ENCODE results near the gene PCOLCE2.

The PCOLCE2 gene

GRCh38 chr3:142818651-142819050, 70.2 kb downstream of the PCOLCE2 start:
- Mint-ChIP-seq H3K36me3 (no peaks in the 10 kb centered on the region), H3K27me3 (no peaks in the 10 kb centered on the region), H3K27ac (no peak overlapping the region), H3K4me1 (ENCODE audit: low read depth) (no peaks in the 10 kb centered on the region), H3K9me3 (ENCODE audit: low read depth) (no peaks in the 10 kb centered on the region), H3K4me3 (no peak overlapping the region)

DNA sequence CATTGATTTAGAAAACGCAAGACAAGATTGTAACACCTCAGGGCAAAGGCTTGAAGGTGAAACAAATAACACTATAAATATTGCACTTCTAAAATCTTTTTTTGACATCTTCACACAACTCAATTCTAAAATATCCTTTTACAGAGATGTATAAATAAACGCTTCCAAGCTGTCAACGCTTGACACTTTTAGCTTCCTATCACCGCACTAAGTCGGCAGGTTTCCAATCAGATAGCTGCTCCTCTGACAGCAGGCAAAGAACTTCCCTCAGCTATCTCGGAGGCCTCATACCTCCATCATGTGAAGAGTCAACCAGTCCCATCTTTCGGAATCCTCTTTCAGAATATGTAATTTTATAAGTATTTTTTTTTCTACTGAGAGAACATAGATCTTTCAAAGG, 71.0 kb downstream of the PCOLCE2 start:
- Mint-ChIP-seq H3K4me1 (ENCODE audit: low read depth) (no peaks in the 10 kb centered on the region), H3K27ac (no peak overlapping the region), H3K9me3 (ENCODE audit: low read depth) (no peaks in the 10 kb centered on the region), H3K27me3 (no peaks in the 10 kb centered on the region), H3K4me3 (no peak overlapping the region), H3K36me3 (no peaks in the 10 kb centered on the region)

GRCh38 chr3:142817356-142817755, 71.5 kb downstream of the PCOLCE2 start:
- Mint-ChIP-seq H3K4me3 (no peak overlapping the region), H3K4me1 (ENCODE audit: low read depth) (no peaks in the 10 kb centered on the region), H3K9me3 (ENCODE audit: low read depth) (no peaks in the 10 kb centered on the region), H3K27me3 (no peaks in the 10 kb centered on the region), H3K27ac (no peak overlapping the region), H3K36me3 (no peaks in the 10 kb centered on the region)

- Mint-ChIP-seq H3K36me3 (no peaks in the 10 kb centered on the region), H3K27me3 (no peaks in the 10 kb centered on the region), H3K4me1 (ENCODE audit: low read depth) (no peaks in the 10 kb centered on the region), H3K27ac (no peak overlapping the region), H3K4me3 (no peak overlapping the region), H3K9me3 (ENCODE audit: low read depth) (no peaks in the 10 kb centered on the region)
Measured at GRCh38 chr3:142815803-142816202, 73.1 kb downstream of the PCOLCE2 start.

GRCh38 chr3:142809259-142809658, 79.6 kb downstream of the PCOLCE2 start:
- Mint-ChIP-seq H3K9me3 (ENCODE audit: low read depth) (no peaks in the 10 kb centered on the region), H3K27ac (no peak overlapping the region)

GRCh38 chr3:142808103-142808917, 80.6 kb downstream of the PCOLCE2 start:
- Mint-ChIP-seq H3K9me3 (ENCODE audit: low read depth) (no peaks in the 10 kb centered on the region), H3K36me3 (no peaks in the 10 kb centered on the region), H3K4me1 (ENCODE audit: low read depth) (no peaks in the 10 kb centered on the region), H3K27me3 (no peaks in the 10 kb centered on the region), H3K27ac (no peak overlapping the region), H3K4me3 (no peak overlapping the region)

More at GRCh38 chr3:142809259-142809658, 79.6 kb downstream of the PCOLCE2 start:
- Mint-ChIP-seq H3K27me3 (no peaks in the 10 kb centered on the region), H3K4me1 (ENCODE audit: low read depth) (no peaks in the 10 kb centered on the region), H3K36me3 (no peaks in the 10 kb centered on the region), H3K4me3 (no peak overlapping the region)

DNA sequence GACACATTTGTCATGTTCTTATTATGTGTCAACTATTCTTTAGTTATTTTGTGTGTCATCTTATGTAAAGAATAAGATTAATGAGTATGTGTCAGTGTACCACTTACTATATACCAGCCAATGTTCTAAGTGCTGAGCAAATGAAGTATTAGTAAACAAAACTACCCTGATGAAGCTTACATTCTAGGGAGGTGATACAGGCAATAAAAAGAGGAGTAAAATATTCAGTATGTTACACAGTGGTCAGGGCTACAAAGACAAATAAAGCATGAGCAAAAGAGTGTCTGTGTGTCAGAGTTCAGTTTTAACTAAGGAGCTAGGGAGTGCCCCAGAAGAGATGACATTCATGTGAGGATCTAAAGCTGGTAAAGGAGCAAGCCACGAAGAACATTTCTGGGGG, 86.0 kb downstream of the PCOLCE2 start:
- no peak overlapping the region for H3K27ac Mint-ChIP-seq
- no peaks in the 10 kb centered on the region for H3K36me3 Mint-ChIP-seq
- H3K4me1 Mint-ChIP-seq (ENCODE audit: low read depth), result no peaks in the 10 kb centered on the region
- no peak overlapping the region for H3K4me3 Mint-ChIP-seq
- no peaks in the 10 kb centered on the region for H3K9me3 Mint-ChIP-seq (ENCODE audit: low read depth)
- H3K27me3 Mint-ChIP-seq, result no peaks in the 10 kb centered on the region

- Mint-ChIP-seq H3K27ac (no peak overlapping the region), H3K9me3 (ENCODE audit: low read depth) (no peaks in the 10 kb centered on the region), H3K36me3 (no peaks in the 10 kb centered on the region), H3K4me3 (no peak overlapping the region), H3K27me3 (no peaks in the 10 kb centered on the region), H3K4me1 (ENCODE audit: low read depth) (no peaks in the 10 kb centered on the region)
Measured at GRCh38 chr3:142801746-142802145, 87.1 kb downstream of the PCOLCE2 start.

GRCh38 chr3:142796823-142797222, 92.1 kb downstream of the PCOLCE2 start:
- H3K36me3 Mint-ChIP-seq, result peaks cover 2% of the 10 kb centered on the region
- no peak overlapping the region for H3K4me3 Mint-ChIP-seq
- H3K27ac Mint-ChIP-seq, result no peak overlapping the region
- H3K9me3 Mint-ChIP-seq (ENCODE audit: low read depth), result no peaks in the 10 kb centered on the region
- H3K4me1 Mint-ChIP-seq (ENCODE audit: low read depth), result no peaks in the 10 kb centered on the region
- no peaks in the 10 kb centered on the region for H3K27me3 Mint-ChIP-seq

DNA sequence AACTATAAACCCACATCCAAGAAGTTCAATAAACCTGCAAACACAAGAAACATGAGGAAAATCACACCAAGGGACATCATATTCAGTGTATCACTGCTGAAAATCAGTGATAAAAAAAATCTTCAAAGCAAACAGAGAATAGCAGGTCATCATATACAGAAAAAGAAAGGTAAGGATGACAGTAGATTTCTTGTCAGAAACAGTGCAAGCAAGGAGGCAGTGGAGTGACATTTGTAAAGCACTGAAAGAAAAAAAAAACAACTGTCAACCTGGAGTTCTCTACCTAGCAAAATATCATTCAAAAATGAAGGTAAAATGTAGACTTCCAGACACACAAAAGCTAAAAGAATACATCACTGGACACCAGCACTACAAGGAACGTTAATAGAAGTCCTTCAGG, 93.6 kb downstream of the PCOLCE2 start:
- H3K4me1 Mint-ChIP-seq (ENCODE audit: low read depth), result no peaks in the 10 kb centered on the region
- no peaks in the 10 kb centered on the region for H3K9me3 Mint-ChIP-seq (ENCODE audit: low read depth)
- H3K27me3 Mint-ChIP-seq, result no peaks in the 10 kb centered on the region
- H3K36me3 Mint-ChIP-seq, result peaks cover 2% of the 10 kb centered on the region
- no peak overlapping the region for H3K4me3 Mint-ChIP-seq
- no peak overlapping the region for H3K27ac Mint-ChIP-seq

DNA sequence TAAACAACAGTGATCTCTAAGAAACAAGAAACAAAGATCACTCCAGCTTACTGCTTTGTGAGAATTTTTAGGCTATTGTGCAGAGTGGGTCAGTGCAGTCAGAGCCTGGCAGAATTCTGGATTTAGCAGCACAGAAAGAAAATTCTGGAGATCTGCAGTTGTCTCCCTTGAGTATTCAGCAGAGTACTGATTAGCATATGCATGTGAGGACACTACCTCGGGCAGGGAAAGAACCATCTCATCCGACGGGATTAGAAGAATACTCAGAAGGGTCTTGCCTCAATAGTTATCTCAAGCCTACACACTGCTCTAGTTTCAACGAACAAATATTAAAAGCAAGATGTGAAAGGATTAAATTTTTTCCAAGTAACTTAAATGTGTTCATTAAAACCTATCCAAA, 94.4 kb downstream of the PCOLCE2 start:
- Mint-ChIP-seq H3K9me3 (ENCODE audit: low read depth) (no peaks in the 10 kb centered on the region), H3K27me3 (no peaks in the 10 kb centered on the region), H3K27ac (no peak overlapping the region), H3K4me1 (ENCODE audit: low read depth) (no peaks in the 10 kb centered on the region), H3K4me3 (no peak overlapping the region), H3K36me3 (peaks cover 2% of the 10 kb centered on the region)

DNA sequence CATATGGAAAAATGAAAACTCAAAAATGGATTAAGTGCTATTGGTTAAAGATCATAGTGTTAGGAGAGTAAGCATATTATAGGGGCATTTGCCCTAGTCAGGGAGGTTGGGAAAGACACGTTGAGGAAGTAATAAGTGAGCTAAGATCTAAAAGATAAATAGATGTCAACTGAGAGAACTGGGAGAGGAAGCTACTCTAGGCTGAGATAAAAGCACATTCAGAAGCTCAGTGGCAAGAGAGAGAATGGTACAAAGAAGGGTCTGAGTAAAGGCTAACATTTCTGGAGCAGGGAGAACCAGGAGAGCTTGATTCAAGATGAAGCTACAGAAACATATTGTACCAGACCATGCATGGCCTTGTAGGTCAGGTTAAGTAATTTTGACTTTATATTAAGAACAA, 101.2 kb downstream of the PCOLCE2 start:
- Mint-ChIP-seq H3K36me3 (peaks cover 9% of the 10 kb centered on the region), H3K4me3 (no peak overlapping the region), H3K27ac (no peak overlapping the region), H3K4me1 (ENCODE audit: low read depth) (no peaks in the 10 kb centered on the region), H3K27me3 (no peaks in the 10 kb centered on the region), H3K9me3 (ENCODE audit: low read depth) (peaks cover under 1% of the 10 kb centered on the region)

- H3K4me1 Mint-ChIP-seq (ENCODE audit: low read depth), result no peaks in the 10 kb centered on the region
- H3K9me3 Mint-ChIP-seq (ENCODE audit: low read depth), result peaks cover 4% of the 10 kb centered on the region
- H3K27me3 Mint-ChIP-seq, result no peaks in the 10 kb centered on the region
- H3K4me3 Mint-ChIP-seq, result no peak overlapping the region
- H3K36me3 Mint-ChIP-seq, result peaks cover 17% of the 10 kb centered on the region
- no peak overlapping the region for H3K27ac Mint-ChIP-seq
Measured at GRCh38 chr3:142785996-142786395, 102.9 kb downstream of the PCOLCE2 start.

DNA sequence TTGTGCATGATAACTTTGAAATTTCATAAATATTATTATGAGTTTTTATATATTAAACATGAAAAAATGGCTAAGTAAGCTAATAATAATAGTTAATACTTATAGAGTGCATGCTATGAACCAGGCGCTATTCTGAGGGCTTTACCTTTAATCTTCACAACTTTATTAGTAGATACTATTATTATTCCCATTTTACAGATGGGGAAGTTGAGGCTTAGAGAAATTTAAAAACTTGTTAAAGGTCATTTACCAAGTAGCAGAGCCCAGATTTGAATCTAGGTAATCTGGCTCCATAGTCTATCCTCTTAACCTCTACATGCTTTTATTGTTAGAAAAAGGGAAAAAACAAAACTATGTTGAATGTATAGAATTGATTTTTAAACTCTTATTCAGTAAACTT, 104.7 kb downstream of the PCOLCE2 start:
- no peak overlapping the region for H3K4me3 Mint-ChIP-seq
- H3K4me1 Mint-ChIP-seq (ENCODE audit: low read depth), result no peaks in the 10 kb centered on the region
- no peak overlapping the region for H3K27ac Mint-ChIP-seq
- peaks cover 4% of the 10 kb centered on the region for H3K9me3 Mint-ChIP-seq (ENCODE audit: low read depth)
- no peaks in the 10 kb centered on the region for H3K27me3 Mint-ChIP-seq
- H3K36me3 Mint-ChIP-seq, result peaks cover 17% of the 10 kb centered on the region

- H3K4me3 Mint-ChIP-seq, result no peak overlapping the region
- no peak overlapping the region for H3K27ac Mint-ChIP-seq
- peaks cover 4% of the 10 kb centered on the region for H3K9me3 Mint-ChIP-seq (ENCODE audit: low read depth)
- no peaks in the 10 kb centered on the region for H3K4me1 Mint-ChIP-seq (ENCODE audit: low read depth)
- H3K36me3 Mint-ChIP-seq, result peaks cover 18% of the 10 kb centered on the region
- H3K27me3 Mint-ChIP-seq, result no peaks in the 10 kb centered on the region
Measured at GRCh38 chr3:142782616-142783015, 106.3 kb downstream of the PCOLCE2 start.

GRCh38 chr3:142779591-142779990, 109.3 kb downstream of the PCOLCE2 start:
- peaks cover 16% of the 10 kb centered on the region for H3K36me3 Mint-ChIP-seq
- no peaks in the 10 kb centered on the region for H3K4me1 Mint-ChIP-seq (ENCODE audit: low read depth)
- H3K27me3 Mint-ChIP-seq, result no peaks in the 10 kb centered on the region
- no peak overlapping the region for H3K4me3 Mint-ChIP-seq
- no peak overlapping the region for H3K27ac Mint-ChIP-seq
- peaks cover 4% of the 10 kb centered on the region for H3K9me3 Mint-ChIP-seq (ENCODE audit: low read depth)
